DND-41 (cell line): ENCODE data around the gene STK11.

Experiments used
- EZH2 ChIP-seq: IDR thresholded peaks from 3 replicates; pipeline ENCODE4 v1.6.1; 2012; ENCODE audit warnings: borderline replicate concordance, low read depth, mild to moderate bottlenecking, moderate library complexity, low read length, inconsistent platforms; ENCODE audit not compliant: severe bottlenecking
- TF ChIP-seq, protein P1 (sequence below): IDR thresholded peaks from 2 replicates; pipeline ENCODE4 v1.5.1; 2012; ENCODE audit warnings: borderline replicate concordance, low read length, moderate library complexity, mild to moderate bottlenecking; ENCODE audit not compliant: poor library complexity, severe bottlenecking; ENCODE audit errors: extremely low read depth

DNA sequence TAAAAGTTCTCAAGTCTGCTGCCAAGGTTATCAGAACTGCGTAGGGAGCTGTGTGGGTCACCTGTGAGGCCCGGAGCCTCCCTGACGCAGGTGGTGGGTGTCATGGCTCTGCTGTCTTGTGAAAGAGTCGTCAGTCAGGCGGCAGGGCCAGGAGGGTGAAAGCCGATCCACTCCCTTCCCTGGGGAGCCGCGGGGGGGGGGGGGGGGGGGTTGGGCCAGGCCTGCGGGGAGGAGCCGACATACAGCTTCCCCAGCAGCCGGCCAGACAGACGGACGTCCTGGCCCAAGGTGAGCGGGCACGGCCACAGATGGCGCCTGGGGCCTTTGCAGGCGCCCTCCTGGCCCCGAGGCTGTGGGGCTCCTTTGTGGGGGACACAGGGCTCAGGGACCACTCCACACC is 43.9 kb upstream of the STK11 start:
- no peak for TF ChIP-seq EZH2
- TF ChIP-seq, protein P1, sequence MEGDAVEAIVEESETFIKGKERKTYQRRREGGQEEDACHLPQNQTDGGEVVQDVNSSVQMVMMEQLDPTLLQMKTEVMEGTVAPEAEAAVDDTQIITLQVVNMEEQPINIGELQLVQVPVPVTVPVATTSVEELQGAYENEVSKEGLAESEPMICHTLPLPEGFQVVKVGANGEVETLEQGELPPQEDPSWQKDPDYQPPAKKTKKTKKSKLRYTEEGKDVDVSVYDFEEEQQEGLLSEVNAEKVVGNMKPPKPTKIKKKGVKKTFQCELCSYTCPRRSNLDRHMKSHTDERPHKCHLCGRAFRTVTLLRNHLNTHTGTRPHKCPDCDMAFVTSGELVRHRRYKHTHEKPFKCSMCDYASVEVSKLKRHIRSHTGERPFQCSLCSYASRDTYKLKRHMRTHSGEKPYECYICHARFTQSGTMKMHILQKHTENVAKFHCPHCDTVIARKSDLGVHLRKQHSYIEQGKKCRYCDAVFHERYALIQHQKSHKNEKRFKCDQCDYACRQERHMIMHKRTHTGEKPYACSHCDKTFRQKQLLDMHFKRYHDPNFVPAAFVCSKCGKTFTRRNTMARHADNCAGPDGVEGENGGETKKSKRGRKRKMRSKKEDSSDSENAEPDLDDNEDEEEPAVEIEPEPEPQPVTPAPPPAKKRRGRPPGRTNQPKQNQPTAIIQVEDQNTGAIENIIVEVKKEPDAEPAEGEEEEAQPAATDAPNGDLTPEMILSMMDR = no peak
